H1 (cell line): ENCODE data around the gene IQCK. TPM values are rescaled to one million over a fixed set of nuclear protein-coding genes. Genes with fewer than 3 reads are reported as not detected.

ENCODE experiments used
- ASH2L ChIP-seq: fragments of 200-600, 300-600 bp; sonication (generic); IDR thresholded peaks from one replicate; pipeline ENCODE4 v1.7.1; 2017; ENCODE audit warnings: low read length
- MAFK ChIP-seq: IDR thresholded peaks from 2 replicates; pipeline ENCODE4 v1.6.1; 2012; ENCODE audit warnings: low read depth, mild to moderate bottlenecking, improper control_type of control experiment, low read length
- PHF8 ChIP-seq: fragments of 200-600 bp; sonication (generic); conservative IDR thresholded peaks from 2 replicates; pipeline ENCODE4 v1.7.1; 2012; ENCODE audit warnings: low read depth, mild to moderate bottlenecking, inconsistent platforms, low read length, moderate library complexity
- polyA plus RNA-seq, 7 experiments: library from polyadenylated mRNA; depleted of rRNA in 3 of 7; stranded (reverse) in 5 of 7; unstranded in 2 of 7; fragments of >200 nt in 5 of 7; fragments of 200-250 nt in 2 of 7; gene quantifications; 1 replicate in 5 of 7; 2 replicates in 1 of 7; 4 replicates in 1 of 7; pipeline versions ENCODE4 v1.2.1 to v1.2.3, GENCODE V29; 2011 to 2013; ENCODE audit warnings: missing spikeins in 2 of 7, mixed read lengths in 2 of 7
- total RNA-seq: library from RNA; stranded (reverse); fragmentation: NEBNext Ultra II Directional; extraction: Animal tissue kit (Norgen Biotek cat#: 25700); gene quantifications from 2 replicates; pipeline ENCODE4 v1.2.1, GENCODE V29; 2021

The IQCK gene
- total and polyA plus RNA-seq, 2 of the 8 experiments (the other 6 are each of a cell fraction or from before 2014, with no cell fraction given), result 6.2 to 9.3 TPM

- TF ChIP-seq PHF8 (no peak), MAFK (no peak), ASH2L (no peak)
- TF ChIP-seq, all 59 proteins: peak for 0
These were observed 13.5 kb upstream of the IQCK start (continued) for GRCh38 chr16:19704321-19705145.
